Choroid plexus epithelial cell (primary cell): Measurements from ENCODE around the gene ACTA2.

Experiments used
- DNase-seq: peaks from one replicate; pipeline ENCODE4 v3.0.0-alpha.2; 2010; ENCODE audit warnings: low read depth
- H3K4me3 ChIP-seq: 2 replicates; pipeline ENCODE4 v1.5.1; 2011; ENCODE audit warnings: low read depth, mild to moderate bottlenecking, control low read depth, low read length, moderate library complexity
- CTCF ChIP-seq: conservative IDR thresholded peaks from 2 replicates; pipeline ENCODE4 v1.5.1; 2011; ENCODE audit warnings: low read depth, mild to moderate bottlenecking, control low read depth, inconsistent platforms, low read length, moderate library complexity

The ACTA2 gene

GRCh38 chr10:88892222-88892967 is 60.2 kb downstream of the ACTA2 start:
- no peak overlapping the region for H3K4me3 ChIP-seq
- no peak for TF ChIP-seq CTCF
- DNase-seq, result peak; percentile 75

- TF ChIP-seq CTCF, result no peak
- H3K4me3 ChIP-seq, result no peak overlapping the region
- DNase-seq, result peak; percentile 55
These were observed 61.7 kb downstream of the ACTA2 start for GRCh38 chr10:88890681-88891381.

- no peak for DNase-seq
- H3K4me3 ChIP-seq, result no peak overlapping the region
- no peak for TF ChIP-seq CTCF
These were observed 62.8 kb downstream of the ACTA2 start for GRCh38 chr10:88889559-88890337.

GRCh38 chr10:88888810-88889445 is 63.6 kb downstream of the ACTA2 start:
- no peak for TF ChIP-seq CTCF
- no peak overlapping the region for H3K4me3 ChIP-seq
- DNase-seq, result no peak

GRCh38 chr10:88886557-88886956 is 66.0 kb downstream of the ACTA2 start:
- no peak overlapping the region for H3K4me3 ChIP-seq
- TF ChIP-seq CTCF, result no peak

More at GRCh38 chr10:88886557-88886956, 66.0 kb downstream of the ACTA2 start:
- DNase-seq, result no peak
